Stomach (tissue), 9 donors: Measurements from ENCODE around the gene TBC1D20. TPM values are rescaled to one million over a fixed set of nuclear protein-coding genes. Genes with fewer than 3 reads are reported as not detected.
"Not testable (repeated sequence)": the region's sequence is repeated elsewhere in the genome, so short reads cannot be mapped to it uniquely, and the experiment has no call there.

Experiments
- DNase-seq, 2 donors: peaks; one replicate each; pipeline versions ENCODE4 v3.0.0 to v3.0.0-alpha.2; 2013 to 2019
- H3K27ac ChIP-seq, 5 donors: fragments of 200-600 bp in 4 of 5; sonication (generic) in 4 of 5; one replicate each; pipeline ENCODE4 v1.5.1; 2013 to 2019; ENCODE audit warnings: mild to moderate bottlenecking in 1 of 5, moderate library complexity in 1 of 5
- H3K27me3 ChIP-seq, 3 donors: fragments of 200-600 bp; sonication (generic); one replicate each; pipeline ENCODE4 v1.5.1; 2017 to 2019; ENCODE audit warnings: mixed run types in 1 of 3
- H3K36me3 ChIP-seq, 4 donors: fragments of 200-600 bp; sonication (generic); 1 replicate in 3 of 4; 2 replicates in 1 of 4; pipeline ENCODE4 v1.5.1; 2016 to 2019
- H3K4me1 ChIP-seq, 4 donors: fragments of 200-600 bp; sonication (generic); one replicate each; pipeline ENCODE4 v1.5.1; 2016 to 2019
- H3K4me3 ChIP-seq, 4 donors: fragments of 200-600 bp; sonication (generic) in 3 of 4; one replicate each; pipeline ENCODE4 v1.5.1; 2016 to 2019; ENCODE audit warnings: mild to moderate bottlenecking in 1 of 4
- H3K9me3 ChIP-seq, 4 donors: fragments of 200-600 bp; sonication (generic); one replicate each; pipeline ENCODE4 v1.5.1; 2016 to 2019
- CTCF ChIP-seq, 7 experiments: fragments of 450-650 bp in 4 of 7; fragments of 200-600 bp in 3 of 7; sonication (generic) in 3 of 7; IDR thresholded peaks; one replicate each; pipeline ENCODE4 v1.5.1; 2016 to 2019; ENCODE audit warnings: antibody characterized with exemption in 7 of 7, control low read depth in 2 of 7, mild to moderate bottlenecking in 1 of 7
- EP300 ChIP-seq: sonication (generic); formaldehyde crosslinking; IDR thresholded peaks from one replicate; pipeline ENCODE4 v1.6.1; 2017; ENCODE audit warnings: antibody characterized with exemption
- POLR2A ChIP-seq, 4 donors: fragments of 450-650 bp; IDR thresholded peaks; one replicate each; pipeline ENCODE4 v1.6.1; 2016; ENCODE audit warnings: antibody characterized with exemption in 4 of 4, control low read depth in 2 of 4, mild to moderate bottlenecking in 1 of 4, moderate library complexity in 1 of 4
- POLR2AphosphoS5 ChIP-seq, 3 donors: sonication (generic); formaldehyde crosslinking; IDR thresholded peaks; one replicate each; pipeline ENCODE4 v1.6.1; 2016; ENCODE audit warnings: antibody characterized with exemption in 3 of 3
- WGBS, 5 donors: extraction: QIAGEN DNeasy Blood & Tissue Kit in 3 of 5; methylation state at CpG; one replicate each; pipeline versions ENCODE4 v1.1.5 to v1.1.7; 2013 to 2018; 5-methylcytosine and 5-hydroxymethylcytosine counted together
- intact Hi-C: fragments of 100-400 bp; cut with DNase I; formaldehyde crosslinking; loops from one replicate; pipeline ENCODE4 v1.15.1; 2023; ENCODE audit warnings: low total_unique reads
- polyA plus RNA-seq, 3 donors: library from polyadenylated mRNA; stranded (reverse); fragments of 200-250 nt; gene quantifications; one replicate each; pipeline ENCODE4 v1.2.3, GENCODE V29; 2013
- total RNA-seq, 5 donors: library from RNA; depleted of rRNA; stranded (reverse); fragments of >200 nt; gene quantifications; one replicate each; pipeline versions ENCODE4 v1.1.0 to v1.2.3, GENCODE V29; 2014 to 2016
- donor health status: healthy with polysubstance abuse.
- donor health status: Bipolar disorder and iron deficiency.
- donor health status: healthy.

Gene TBC1D20
- total and polyA plus RNA-seq, 8 donors: 7.5 to 43.3 (median 21.7) TPM

- WGBS, 5 donors: 78 to 92% (median 87%) methylated on average over 28 to 29 of the region's 29 CpGs
- peaks cover 24 to 39% (median 34%) of the 10 kb centered on the region in 4 donors for H3K4me1 ChIP-seq
These were observed 71.2 kb downstream of the TBC1D20 start for GRCh38 chr20:391041-391711.

GRCh38 chr20:389220-389619 lies 73.1 kb downstream of the TBC1D20 start:
- H3K27ac ChIP-seq: peak overlapping the region in 2 of 5 donors; percentile 6 to 40
- no peak for TF ChIP-seq POLR2AphosphoS5 (IDR thresholded peaks at IDR 0.05)
- no peak for TF ChIP-seq CTCF (IDR thresholded peaks at IDR 0.05)
- TF ChIP-seq POLR2A (IDR thresholded peaks at IDR 0.05): no peak
- no peak for TF ChIP-seq EP300
- peaks cover 21 to 32% (median 27%) of the 10 kb centered on the region in 4 donors for H3K4me1 ChIP-seq
- intact Hi-C loops: no loop called here
- DNase-seq: peak in 1 of 2 donors; percentile 67
- 49 to 80% (median 55%) methylated on average over 5 to 6 of the region's 6 CpGs for WGBS, 5 donors
- no peak overlapping the region for H3K4me3 ChIP-seq
- peaks cover 0 to 60% (median 49%) of the 10 kb centered on the region in 4 donors for H3K36me3 ChIP-seq
- no peaks in the 10 kb centered on the region for H3K27me3 ChIP-seq
- H3K9me3 ChIP-seq: no peaks in the 10 kb centered on the region

More at GRCh38 chr20:391041-391711, 71.2 kb downstream of the TBC1D20 start:
- peak in 1 of 2 donors; percentile 40 for DNase-seq
- H3K4me3 ChIP-seq: no peak overlapping the region
- no peaks in the 10 kb centered on the region for H3K27me3 ChIP-seq
- peaks cover 3 to 80% (median 65%) of the 10 kb centered on the region in 4 donors for H3K36me3 ChIP-seq
- no peaks in the 10 kb centered on the region for H3K9me3 ChIP-seq
- no peak overlapping the region for H3K27ac ChIP-seq
- intact Hi-C loops: no loop called here
- TF ChIP-seq CTCF (IDR thresholded peaks at IDR 0.05) (no peak), EP300 (no peak), POLR2A (IDR thresholded peaks at IDR 0.05) (no peak), POLR2AphosphoS5 (IDR thresholded peaks at IDR 0.05) (no peak)

GRCh38 chr20:388034-388994 lies 74.0 kb downstream of the TBC1D20 start:
- Histone ChIP-seq H3K27ac (no peak overlapping the region), H3K27me3 (no peaks in the 10 kb centered on the region), H3K36me3 (peaks cover 0 to 51% (median 42%) of the 10 kb centered on the region in 4 donors), H3K4me3 (no peak overlapping the region), H3K4me1 (peaks cover 21 to 32% (median 27%) of the 10 kb centered on the region in 4 donors), H3K9me3 (no peaks in the 10 kb centered on the region)
- DNase-seq: no peak
- no peak for TF ChIP-seq POLR2A (IDR thresholded peaks at IDR 0.05)
- TF ChIP-seq EP300: no peak
- no peak for TF ChIP-seq POLR2AphosphoS5 (IDR thresholded peaks at IDR 0.05)
- TF ChIP-seq CTCF (IDR thresholded peaks at IDR 0.05): no peak
- intact Hi-C loops: no loop called here
- 79 to 87% (median 84%) methylated on average over 17 to 21 of the region's 21 CpGs for WGBS, 5 donors

GRCh38 chr20:387520-387919 lies 74.8 kb downstream of the TBC1D20 start:
- Histone ChIP-seq H3K4me1 (peaks cover 21 to 34% (median 28%) of the 10 kb centered on the region in 4 donors), H3K4me3 (no peak overlapping the region), H3K9me3 (no peaks in the 10 kb centered on the region), H3K27ac (no peak overlapping the region), H3K36me3 (peaks cover 0 to 43% (median 36%) of the 10 kb centered on the region in 4 donors), H3K27me3 (no peaks in the 10 kb centered on the region)
- intact Hi-C loops: no loop called here
- no peak for TF ChIP-seq CTCF (IDR thresholded peaks at IDR 0.05)
- no peak for TF ChIP-seq POLR2A (IDR thresholded peaks at IDR 0.05)
- no peak for DNase-seq
- 94 to 99% (median 96%) methylated on average over 3 of the region's 3 CpGs for WGBS, 5 donors

GRCh38 chr20:386634-387033 lies 75.7 kb downstream of the TBC1D20 start:
- H3K27ac ChIP-seq, H3K9me3 ChIP-seq, H3K27me3 ChIP-seq, H3K4me3 ChIP-seq, DNase-seq, intact Hi-C loops: not testable (repeated sequence)
- 95 to 99% (median 97%) methylated on average over 8 of the region's 8 CpGs for WGBS, 5 donors
- Histone ChIP-seq H3K36me3 (peaks cover 0 to 34% (median 27%) of the 10 kb centered on the region in 4 donors), H3K4me1 (peaks cover 22 to 43% (median 33%) of the 10 kb centered on the region in 4 donors)
